Epidermal melanocyte (primary cell): ENCODE data around the gene LCT.
"Not testable (repeated sequence)": the region's sequence is repeated elsewhere in the genome, so short reads cannot be mapped to it uniquely, and the experiment has no call there.

Experiments used
- DNase-seq: peaks from one replicate; pipeline ENCODE4 v3.0.0; 2011; ENCODE audit warnings: low spot score; ENCODE audit not compliant: insufficient read length

LCT gene

GRCh38 chr2:135832891-135833290 is 4.1 kb downstream of the LCT start:
- DNase-seq: no peak

- DNase-seq: no peak
These were observed 5.7 kb downstream of the LCT start for GRCh38 chr2:135831180-135831812.

GRCh38 chr2:135829378-135830135 is 7.4 kb downstream of the LCT start:
- DNase-seq: no peak

GRCh38 chr2:135826544-135826943 is 10.4 kb downstream of the LCT start:
- no peak for DNase-seq

- no peak for DNase-seq
These were observed 11.3 kb downstream of the LCT start for GRCh38 chr2:135825550-135826176.

GRCh38 chr2:135825131-135825530 is 11.9 kb downstream of the LCT start:
- DNase-seq: no peak

GRCh38 chr2:135822855-135823254 is 14.1 kb downstream of the LCT start:
- DNase-seq: no peak

GRCh38 chr2:135821190-135821589 is 15.8 kb downstream of the LCT start:
- no peak for DNase-seq

GRCh38 chr2:135820003-135820618 is 16.9 kb downstream of the LCT start:
- no peak for DNase-seq

- no peak for DNase-seq
These were observed 17.9 kb downstream of the LCT start for GRCh38 chr2:135818937-135819610.

GRCh38 chr2:135817951-135818350 is 19.0 kb downstream of the LCT start:
- DNase-seq: no peak

GRCh38 chr2:135817466-135817865 is 19.5 kb downstream of the LCT start:
- DNase-seq: no peak

- DNase-seq: no peak
These were observed 21.7 kb downstream of the LCT start for GRCh38 chr2:135815269-135815668.

- DNase-seq: no peak
These were observed 24.0 kb downstream of the LCT start for GRCh38 chr2:135812907-135813511.

- DNase-seq: not testable (repeated sequence)
These were observed 29.1 kb downstream of the LCT start for GRCh38 chr2:135807874-135808273.

- DNase-seq: no peak
These were observed 33.7 kb downstream of the LCT start for GRCh38 chr2:135803278-135803677.

- DNase-seq: no peak
These were observed 34.6 kb downstream of the LCT start for GRCh38 chr2:135802350-135802749.

- no peak for DNase-seq
These were observed 36.2 kb downstream of the LCT start for GRCh38 chr2:135800513-135801460.

GRCh38 chr2:135799738-135800137 is 37.2 kb downstream of the LCT start:
- no peak for DNase-seq

GRCh38 chr2:135798762-135799161 is 38.2 kb downstream of the LCT start:
- no peak for DNase-seq
